Measurements from ENCODE around the gene WFS1. TPM values are rescaled to one million over a fixed set of nuclear protein-coding genes. Genes with fewer than 3 reads are reported as not detected.

WFS1 gene
- total and polyA plus RNA-seq, 2 experiments from 2014 or later: 36.1 to 43.1 TPM

DNA sequence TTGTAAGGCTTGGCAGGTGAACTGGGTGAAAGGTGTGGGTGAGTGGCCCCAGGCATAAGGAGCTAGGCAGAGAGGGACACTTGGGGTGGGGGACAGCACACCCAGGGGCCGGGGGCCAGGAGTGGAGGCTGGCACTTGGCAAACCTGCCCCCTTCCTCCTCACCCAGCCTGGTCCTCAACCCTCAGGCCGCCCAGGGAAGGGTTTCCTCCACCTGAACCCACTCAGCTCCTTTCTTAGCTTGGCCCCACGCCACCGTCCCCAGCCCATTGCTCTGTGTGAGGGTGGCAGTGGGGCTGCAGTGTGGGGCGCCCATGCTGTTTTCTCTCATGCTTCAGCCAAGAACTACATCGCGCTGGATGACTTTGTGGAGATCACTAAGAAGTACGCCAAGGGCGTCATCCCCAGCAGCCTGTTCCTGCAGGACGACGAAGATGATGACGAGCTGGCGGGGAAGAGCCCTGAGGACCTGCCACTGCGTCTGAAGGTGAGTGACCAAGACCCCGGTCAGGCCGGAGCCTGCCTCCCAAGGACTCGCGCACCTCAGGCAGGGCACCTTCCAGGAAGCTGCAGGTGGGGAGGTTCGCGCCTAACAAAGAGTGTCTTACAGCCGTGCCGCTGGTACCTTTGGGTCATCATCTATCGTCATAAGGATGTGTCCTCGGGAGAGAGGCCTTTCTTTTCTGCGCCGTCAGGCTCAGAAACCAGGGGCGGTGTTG, 25.2 kb downstream of the WFS1 start:
- H3K4me3 ChIP-seq: no peak overlapping the region
- no peaks in the 10 kb centered on the region for H3K9me3 ChIP-seq (ENCODE audit: low read depth)
- H3K27me3 ChIP-seq: no peaks in the 10 kb centered on the region
- no peaks in the 10 kb centered on the region for H4K20me1 ChIP-seq (ENCODE audit: insufficient read depth, poor library complexity, severe bottlenecking)
- H3K27ac ChIP-seq: no peak overlapping the region
- TF ChIP-seq EZH2 (IDR thresholded peaks at IDR 0.05; ENCODE audit: borderline replicate concordance) (no peak), EZH2phosphoT487 (IDR thresholded peaks at IDR 0.05; ENCODE audit: low read depth, severe bottlenecking, unreplicated experiment) (no peak)
- TF ChIP-seq, protein P1, sequence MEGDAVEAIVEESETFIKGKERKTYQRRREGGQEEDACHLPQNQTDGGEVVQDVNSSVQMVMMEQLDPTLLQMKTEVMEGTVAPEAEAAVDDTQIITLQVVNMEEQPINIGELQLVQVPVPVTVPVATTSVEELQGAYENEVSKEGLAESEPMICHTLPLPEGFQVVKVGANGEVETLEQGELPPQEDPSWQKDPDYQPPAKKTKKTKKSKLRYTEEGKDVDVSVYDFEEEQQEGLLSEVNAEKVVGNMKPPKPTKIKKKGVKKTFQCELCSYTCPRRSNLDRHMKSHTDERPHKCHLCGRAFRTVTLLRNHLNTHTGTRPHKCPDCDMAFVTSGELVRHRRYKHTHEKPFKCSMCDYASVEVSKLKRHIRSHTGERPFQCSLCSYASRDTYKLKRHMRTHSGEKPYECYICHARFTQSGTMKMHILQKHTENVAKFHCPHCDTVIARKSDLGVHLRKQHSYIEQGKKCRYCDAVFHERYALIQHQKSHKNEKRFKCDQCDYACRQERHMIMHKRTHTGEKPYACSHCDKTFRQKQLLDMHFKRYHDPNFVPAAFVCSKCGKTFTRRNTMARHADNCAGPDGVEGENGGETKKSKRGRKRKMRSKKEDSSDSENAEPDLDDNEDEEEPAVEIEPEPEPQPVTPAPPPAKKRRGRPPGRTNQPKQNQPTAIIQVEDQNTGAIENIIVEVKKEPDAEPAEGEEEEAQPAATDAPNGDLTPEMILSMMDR (IDR thresholded peaks at IDR 0.05; ENCODE audit: poor library complexity): no peak
- no peak overlapping the region for H2AFZ ChIP-seq
- H3K36me3 ChIP-seq (replicated peaks; ENCODE audit: insufficient read depth, low read depth): no peaks in the 10 kb centered on the region
- H3K4me1 ChIP-seq (ENCODE audit: insufficient read depth): no peaks in the 10 kb centered on the region
- no peaks in the 10 kb centered on the region for H3K9me2 ChIP-seq (replicated peaks; ENCODE audit: insufficient read depth)
- DNase-seq (ENCODE audit: low spot score): no peak
- H3K4me2 ChIP-seq: no peak overlapping the region
- H3K79me2 ChIP-seq: no peaks in the 10 kb centered on the region
- WGBS (ENCODE audit: low lambda C conversion rate, missing lambda C conversion rate): 98% methylated on average over 27 of the region's 27 CpGs

DNA sequence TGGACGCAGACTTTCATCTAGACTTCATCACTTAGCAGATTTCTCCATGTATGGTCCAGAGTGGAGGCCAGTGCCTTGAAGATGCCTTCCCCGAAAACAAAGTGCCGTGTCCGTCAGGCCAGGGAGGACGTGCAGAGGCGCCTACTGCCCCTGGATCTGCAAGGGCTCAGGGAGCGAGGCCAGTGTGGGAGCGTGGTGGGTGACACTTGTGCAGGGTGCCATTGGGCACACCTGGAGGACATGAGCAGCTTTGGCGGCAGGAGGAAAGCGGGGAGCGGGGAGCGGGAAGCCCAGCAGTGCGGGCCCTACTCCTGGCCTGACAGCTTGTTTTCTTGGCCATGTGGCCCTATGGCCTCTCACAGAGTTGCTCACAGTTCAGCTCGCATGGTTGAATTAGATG, 25.8 kb downstream of the WFS1 start:
- Histone ChIP-seq H3K79me2 (no peaks in the 10 kb centered on the region), H3K9me3 (ENCODE audit: low read depth) (no peaks in the 10 kb centered on the region), H3K27me3 (no peaks in the 10 kb centered on the region), H2AFZ (no peak overlapping the region), H4K20me1 (ENCODE audit: insufficient read depth, poor library complexity, severe bottlenecking) (no peaks in the 10 kb centered on the region), H3K4me1 (ENCODE audit: insufficient read depth) (no peaks in the 10 kb centered on the region), H3K4me2 (no peak overlapping the region), H3K9me2 (replicated peaks; ENCODE audit: insufficient read depth) (no peaks in the 10 kb centered on the region), H3K4me3 (no peak overlapping the region), H3K36me3 (replicated peaks; ENCODE audit: insufficient read depth, low read depth) (no peaks in the 10 kb centered on the region), H3K27ac (no peak overlapping the region)
- over 99% methylated on average over 14 of the region's 14 CpGs for WGBS (ENCODE audit: low lambda C conversion rate, missing lambda C conversion rate)
- TF ChIP-seq, protein P1 (IDR thresholded peaks at IDR 0.05; ENCODE audit: poor library complexity): no peak
- TF ChIP-seq EZH2phosphoT487 (IDR thresholded peaks at IDR 0.05; ENCODE audit: low read depth, severe bottlenecking, unreplicated experiment) (no peak), EZH2 (IDR thresholded peaks at IDR 0.05; ENCODE audit: borderline replicate concordance) (no peak)
- no peak for DNase-seq (ENCODE audit: low spot score)

DNA sequence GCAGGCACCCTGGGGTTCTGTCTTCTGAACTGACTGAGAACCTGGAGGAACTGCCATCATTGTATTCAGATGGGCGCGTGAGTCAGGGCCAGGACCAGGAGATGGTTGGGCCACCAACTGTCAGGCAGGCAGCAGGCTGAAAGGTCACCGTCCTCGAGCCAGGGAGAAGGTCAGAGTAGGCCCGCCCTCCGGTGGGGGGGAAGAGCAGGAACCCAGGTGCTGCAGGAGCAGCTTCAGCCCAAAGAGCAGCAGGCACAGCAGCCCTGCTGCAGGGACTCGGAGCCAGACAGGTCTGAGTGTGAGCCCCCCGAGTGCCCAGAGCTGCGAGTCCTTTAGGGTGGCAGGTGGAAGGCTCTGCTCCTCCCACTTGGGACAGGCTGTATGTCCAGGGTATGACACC, 26.4 kb downstream of the WFS1 start:
- no peak for DNase-seq (ENCODE audit: low spot score)
- H3K27me3 ChIP-seq: no peaks in the 10 kb centered on the region
- H3K9me3 ChIP-seq (ENCODE audit: low read depth): no peaks in the 10 kb centered on the region
- TF ChIP-seq EZH2phosphoT487 (IDR thresholded peaks at IDR 0.05; ENCODE audit: low read depth, severe bottlenecking, unreplicated experiment) (no peak), EZH2 (IDR thresholded peaks at IDR 0.05; ENCODE audit: borderline replicate concordance) (no peak)
- TF ChIP-seq, protein P1 (IDR thresholded peaks at IDR 0.05; ENCODE audit: poor library complexity): no peak
- H3K4me1 ChIP-seq (ENCODE audit: insufficient read depth): no peaks in the 10 kb centered on the region
- H3K4me2 ChIP-seq: no peak overlapping the region
- no peaks in the 10 kb centered on the region for H3K79me2 ChIP-seq
- 95% methylated on average over 9 of the region's 9 CpGs for WGBS (ENCODE audit: low lambda C conversion rate, missing lambda C conversion rate)
- H3K27ac ChIP-seq: no peak overlapping the region
- H3K36me3 ChIP-seq (replicated peaks; ENCODE audit: insufficient read depth, low read depth): no peaks in the 10 kb centered on the region
- H3K9me2 ChIP-seq (replicated peaks; ENCODE audit: insufficient read depth): no peaks in the 10 kb centered on the region
- H4K20me1 ChIP-seq (ENCODE audit: insufficient read depth, poor library complexity, severe bottlenecking): no peaks in the 10 kb centered on the region
- H3K4me3 ChIP-seq: no peak overlapping the region
- no peak overlapping the region for H2AFZ ChIP-seq
